Activated B cell treated with CpG ODN at 0.5 μM for 24 hours (primary cell): ENCODE measurements around the gene KLHL29. TPM values are rescaled to one million over a fixed set of nuclear protein-coding genes. Genes with fewer than 3 reads are reported as not detected.

Experiments used
- ATAC-seq: fragments of 200-7000 bp; cut with Tn5 transposase; one replicate; pipeline ENCODE4 v1.10.0; 2021; ENCODE audit warnings: low read depth, mild to moderate bottlenecking, moderate library complexity
- CTCF ChIA-PET: fragments of 350-600 bp; sonication (Branson Sonifier 250); formaldehyde crosslinking; loops from one replicate; lab custom pipeline; 2021; ENCODE audit warnings: antibody characterized with exemption; lab: Charles Lee
- POLR2A ChIA-PET: fragments of 350-600 bp; sonication (Branson Sonifier 250); formaldehyde crosslinking; loops from one replicate; lab custom pipeline; 2021; ENCODE audit warnings: antibody characterized with exemption; lab: Charles Lee
- DNase-seq: peaks from one replicate; pipeline ENCODE4 v3.0.0; 2022
- H3K27ac Mint-ChIP-seq: one replicate; pipeline ENCODE4 v1.8.0; 2020; ENCODE audit warnings: mixed read lengths
- H3K27me3 Mint-ChIP-seq: one replicate; pipeline ENCODE4 v1.8.0; 2021; ENCODE audit warnings: mixed read lengths
- H3K36me3 Mint-ChIP-seq: one replicate; pipeline ENCODE4 v1.8.0; 2021; ENCODE audit warnings: low read depth, mixed read lengths
- H3K4me1 Mint-ChIP-seq: one replicate; pipeline ENCODE4 v1.8.0; 2021; ENCODE audit warnings: mixed read lengths
- H3K4me3 Mint-ChIP-seq: one replicate; pipeline ENCODE4 v1.8.0; 2020; ENCODE audit warnings: mild to moderate bottlenecking, mixed read lengths
- H3K9me3 Mint-ChIP-seq: one replicate; pipeline ENCODE4 v1.8.0; 2020; ENCODE audit warnings: mixed read lengths
- intact Hi-C: fragments of 100-400 bp; cut with micrococcal nuclease; formaldehyde crosslinking; loops from one replicate; pipeline ENCODE4 v1.15.1; 2024
- total RNA-seq: library from RNA; stranded (reverse); gene quantifications from 2 replicates; pipeline ENCODE4 v1.2.3, GENCODE V29; 2022
- TF ChIP-seq, protein P1 (sequence below): fragments of 200-600 bp; IDR thresholded peaks from one replicate; pipeline ENCODE4 v1.8.0; 2022; ENCODE audit warnings: antibody characterized with exemption, mild to moderate bottlenecking

KLHL29 gene
- total RNA-seq, 1 donor from 2014 or later: 2.5 TPM

- DNase-seq (no peak), ATAC-seq (no peak)
- Mint-ChIP-seq H3K27ac (no peak overlapping the region), H3K4me1 (peaks cover 6% of the 10 kb centered on the region), H3K36me3 (no peaks in the 10 kb centered on the region), H3K9me3 (no peaks in the 10 kb centered on the region), H3K4me3 (no peak overlapping the region), H3K27me3 (peaks cover 7% of the 10 kb centered on the region)
- POLR2A ChIA-PET: no interaction called here
- TF ChIP-seq, protein P1, sequence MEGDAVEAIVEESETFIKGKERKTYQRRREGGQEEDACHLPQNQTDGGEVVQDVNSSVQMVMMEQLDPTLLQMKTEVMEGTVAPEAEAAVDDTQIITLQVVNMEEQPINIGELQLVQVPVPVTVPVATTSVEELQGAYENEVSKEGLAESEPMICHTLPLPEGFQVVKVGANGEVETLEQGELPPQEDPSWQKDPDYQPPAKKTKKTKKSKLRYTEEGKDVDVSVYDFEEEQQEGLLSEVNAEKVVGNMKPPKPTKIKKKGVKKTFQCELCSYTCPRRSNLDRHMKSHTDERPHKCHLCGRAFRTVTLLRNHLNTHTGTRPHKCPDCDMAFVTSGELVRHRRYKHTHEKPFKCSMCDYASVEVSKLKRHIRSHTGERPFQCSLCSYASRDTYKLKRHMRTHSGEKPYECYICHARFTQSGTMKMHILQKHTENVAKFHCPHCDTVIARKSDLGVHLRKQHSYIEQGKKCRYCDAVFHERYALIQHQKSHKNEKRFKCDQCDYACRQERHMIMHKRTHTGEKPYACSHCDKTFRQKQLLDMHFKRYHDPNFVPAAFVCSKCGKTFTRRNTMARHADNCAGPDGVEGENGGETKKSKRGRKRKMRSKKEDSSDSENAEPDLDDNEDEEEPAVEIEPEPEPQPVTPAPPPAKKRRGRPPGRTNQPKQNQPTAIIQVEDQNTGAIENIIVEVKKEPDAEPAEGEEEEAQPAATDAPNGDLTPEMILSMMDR: no peak
- CTCF ChIA-PET: no interaction called here
- intact Hi-C loops: no loop called here
Observed at GRCh38 chr2:23662941-23663920, 278.3 kb downstream of the KLHL29 start.

DNA sequence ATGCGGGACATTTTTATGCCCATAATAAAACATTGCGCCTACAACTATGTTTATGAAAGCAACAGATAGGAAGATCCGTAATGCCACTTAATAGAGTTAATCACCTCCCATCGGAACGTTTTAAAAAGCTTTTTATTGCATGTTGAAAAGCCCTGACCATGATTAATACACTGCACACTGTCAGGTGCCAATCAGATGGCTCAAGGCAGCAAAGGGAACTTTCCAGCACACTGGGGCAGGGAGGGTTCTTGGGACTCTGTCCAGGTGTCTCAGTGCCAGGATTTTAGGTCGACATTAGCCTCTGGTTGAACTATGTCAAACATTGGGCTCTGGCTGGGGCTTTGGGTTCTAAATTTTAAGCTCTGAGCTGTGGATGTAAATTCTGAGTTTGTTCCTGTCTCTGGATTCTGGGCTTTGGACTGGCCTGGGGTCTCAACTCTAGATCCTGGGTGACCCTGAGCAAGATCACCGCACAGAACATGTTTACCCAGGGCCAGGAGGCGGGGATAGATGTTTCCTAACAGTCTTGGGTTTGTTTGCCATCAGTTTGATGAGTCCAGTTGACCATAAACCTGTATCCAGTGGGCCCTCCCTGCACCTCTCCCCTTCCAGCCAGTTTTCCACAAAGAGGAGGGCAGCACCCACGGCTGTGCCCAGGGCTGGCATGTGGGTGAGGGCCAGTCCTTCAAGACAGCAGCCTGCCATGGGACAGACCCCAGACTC is 279.2 kb downstream of the KLHL29 start:
- no peak overlapping the region for H3K4me3 Mint-ChIP-seq
- intact Hi-C loops: no loop called here
- TF ChIP-seq, protein P1: no peak
- no peaks in the 10 kb centered on the region for H3K9me3 Mint-ChIP-seq
- ChIA-PET CTCF (no interaction called here), POLR2A (no interaction called here)
- DNase-seq (no peak), ATAC-seq (no peak)
- no peak overlapping the region for H3K27ac Mint-ChIP-seq
- H3K36me3 Mint-ChIP-seq: no peaks in the 10 kb centered on the region
- H3K27me3 Mint-ChIP-seq: peaks cover 7% of the 10 kb centered on the region
- peaks cover 6% of the 10 kb centered on the region for H3K4me1 Mint-ChIP-seq

DNA sequence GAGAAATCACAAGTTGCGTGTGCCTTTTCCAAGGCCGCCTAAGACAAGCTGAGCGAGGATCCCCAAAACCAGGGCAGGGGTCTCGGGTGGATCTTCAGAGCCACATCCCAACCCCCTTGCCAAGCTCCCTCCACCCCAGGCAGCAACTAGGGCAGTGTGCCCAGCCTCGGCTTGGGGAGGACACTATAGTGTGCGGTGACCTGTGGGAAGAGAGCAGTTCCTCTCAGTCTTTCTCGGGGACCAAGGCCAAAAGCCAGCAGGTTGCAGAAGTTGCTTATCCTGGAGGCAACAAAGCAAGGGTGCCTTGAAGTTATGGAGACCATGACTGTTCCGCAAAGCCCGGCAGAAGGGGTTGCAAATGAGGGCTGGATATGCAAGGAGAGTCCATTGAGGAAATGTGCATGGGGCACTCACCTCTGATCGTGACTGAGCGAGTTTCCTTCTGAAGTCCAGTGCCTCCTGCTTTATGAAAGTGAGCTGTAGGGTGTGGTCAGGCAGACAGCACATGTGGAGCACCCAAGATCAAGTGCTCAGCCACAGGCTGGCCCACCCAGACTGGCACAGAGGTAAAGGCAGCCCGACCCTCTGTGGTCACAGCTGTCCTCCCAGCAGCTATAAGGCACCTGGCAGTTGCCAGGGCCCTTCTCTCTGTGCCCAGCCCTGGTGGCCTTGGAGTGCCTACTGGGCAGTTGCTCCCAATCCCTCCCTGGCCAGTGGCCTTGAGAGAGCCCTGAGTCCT is 281.4 kb downstream of the KLHL29 start:
- ATAC-seq (no peak), DNase-seq (no peak)
- no peaks in the 10 kb centered on the region for H3K36me3 Mint-ChIP-seq
- H3K4me1 Mint-ChIP-seq: peaks cover 6% of the 10 kb centered on the region
- H3K27me3 Mint-ChIP-seq: peaks cover 7% of the 10 kb centered on the region
- POLR2A ChIA-PET: no interaction called here
- no peaks in the 10 kb centered on the region for H3K9me3 Mint-ChIP-seq
- TF ChIP-seq, protein P1: no peak
- CTCF ChIA-PET: no interaction called here
- intact Hi-C loops: no loop called here
- no peak overlapping the region for H3K4me3 Mint-ChIP-seq
- H3K27ac Mint-ChIP-seq: no peak overlapping the region

GRCh38 chr2:23666980-23667357 is 282.0 kb downstream of the KLHL29 start:
- Mint-ChIP-seq H3K4me3 (no peak overlapping the region), H3K4me1 (peaks cover 6% of the 10 kb centered on the region), H3K9me3 (no peaks in the 10 kb centered on the region), H3K27ac (no peak overlapping the region), H3K27me3 (peaks cover 5% of the 10 kb centered on the region), H3K36me3 (no peaks in the 10 kb centered on the region)
- TF ChIP-seq, protein P1: no peak
- intact Hi-C loops: no loop called here
- ATAC-seq: no peak
- DNase-seq: no peak
- CTCF ChIA-PET: no interaction called here
- POLR2A ChIA-PET: no interaction called here
